Measurements from ENCODE around the gene DDX56. TPM values are rescaled to one million over a fixed set of nuclear protein-coding genes. Genes with fewer than 3 reads are reported as not detected.
"Not testable (repeated sequence)": the region's sequence is repeated elsewhere in the genome, so short reads cannot be mapped to it uniquely, and the experiment has no call there.

DDX56 gene
- total RNA-seq (2014; rRNA removed; shearing (Covaris generic)) = 147 and 164 TPM in 2 replicates

- peak; percentile 98 for DNase-seq (ENCODE audit: low spot score)
Observed at GRCh38 chr7:44573464-44574286, at the start of gene DDX56. Gene DDX56, minus strand, starts transcription at chr7:44573908. Its CDS starts 13 bp downstream, at chr7:44573895.

GRCh38 chr7:44622342-44623151, 48.8 kb upstream of the DDX56 start:
- no peak for DNase-seq (ENCODE audit: low spot score)

- DNase-seq (ENCODE audit: low spot score) = no peak
Observed at GRCh38 chr7:44621750-44622103, 48.0 kb upstream of the DDX56 start.

- no peak for DNase-seq (ENCODE audit: low spot score)
Observed at GRCh38 chr7:44621034-44621749, 47.5 kb upstream of the DDX56 start.

GRCh38 chr7:44618753-44619152, 45.0 kb upstream of the DDX56 start:
- DNase-seq (ENCODE audit: low spot score) = peak; percentile 78

DNA sequence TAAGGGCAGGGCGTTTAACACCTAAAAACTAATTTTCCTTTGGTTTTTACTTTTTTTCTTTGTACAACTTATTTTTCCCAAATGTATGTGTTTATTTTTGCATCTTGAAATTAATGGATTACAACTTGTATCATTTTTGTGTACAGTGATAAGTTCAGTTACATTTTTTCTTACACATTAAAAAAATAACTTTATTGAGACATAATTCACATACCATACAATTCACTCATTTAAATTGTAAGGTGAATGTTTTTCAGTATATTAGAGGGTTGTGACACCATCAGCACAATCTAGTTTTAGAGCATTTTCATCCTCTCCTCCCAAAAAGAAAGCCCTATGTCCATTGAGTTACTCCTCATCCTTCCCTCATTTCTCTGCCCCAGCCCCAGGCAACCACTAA, 44.3 kb upstream of the DDX56 start:
- DNase-seq (ENCODE audit: low spot score) = no peak

DNA sequence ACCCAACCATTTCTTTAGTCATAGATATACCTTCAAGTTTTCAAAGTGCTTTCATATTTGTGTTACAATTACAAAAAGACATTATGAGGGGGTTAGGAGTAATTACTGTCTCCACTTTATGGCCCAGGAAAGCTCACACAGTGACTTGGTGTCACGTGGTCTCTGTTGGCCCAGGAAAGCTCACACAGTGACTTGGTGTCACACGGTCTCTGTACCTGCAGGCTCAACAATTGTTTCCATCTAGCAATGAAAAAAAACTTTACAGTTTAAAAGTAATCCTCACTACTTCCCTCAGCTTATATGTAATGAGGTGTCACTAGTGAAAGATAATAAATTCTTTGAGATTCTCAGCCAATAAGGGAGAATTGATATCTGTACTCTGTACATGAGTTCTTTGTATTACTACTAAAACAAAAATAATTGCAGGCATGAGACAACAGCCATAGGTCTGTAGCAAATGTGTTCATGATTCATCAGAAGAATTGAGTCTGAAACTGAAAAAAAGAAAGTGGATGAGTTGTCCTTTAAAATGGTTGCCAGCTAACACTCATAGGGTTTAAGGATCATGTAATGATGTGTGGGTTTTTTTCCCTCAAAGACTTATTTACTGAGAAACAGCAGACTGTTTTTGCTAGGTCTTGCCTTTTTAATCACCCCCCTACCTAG, 43.6 kb upstream of the DDX56 start:
- no peak for DNase-seq (ENCODE audit: low spot score)

DNA sequence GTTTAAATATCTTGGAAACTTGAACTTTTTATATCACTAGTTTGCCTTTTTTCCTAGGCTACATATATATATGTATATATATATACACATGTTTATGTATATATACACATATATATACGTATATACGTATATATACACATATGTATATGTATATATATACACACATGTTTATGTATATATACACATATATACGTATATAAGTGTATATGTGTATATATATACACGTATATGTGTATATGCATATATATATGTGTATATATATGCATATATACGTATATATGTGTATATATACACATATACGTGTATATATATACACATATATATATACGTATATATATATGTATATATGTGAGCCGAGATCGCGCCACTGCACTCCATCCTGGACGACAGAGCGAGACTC, 42.8 kb upstream of the DDX56 start:
- no peak for DNase-seq (ENCODE audit: low spot score)

- DNase-seq (ENCODE audit: low spot score) = no peak
Observed at GRCh38 chr7:44615793-44616192, 42.1 kb upstream of the DDX56 start.

GRCh38 chr7:44615149-44615611, 41.5 kb upstream of the DDX56 start:
- no peak for DNase-seq (ENCODE audit: low spot score)

DNA sequence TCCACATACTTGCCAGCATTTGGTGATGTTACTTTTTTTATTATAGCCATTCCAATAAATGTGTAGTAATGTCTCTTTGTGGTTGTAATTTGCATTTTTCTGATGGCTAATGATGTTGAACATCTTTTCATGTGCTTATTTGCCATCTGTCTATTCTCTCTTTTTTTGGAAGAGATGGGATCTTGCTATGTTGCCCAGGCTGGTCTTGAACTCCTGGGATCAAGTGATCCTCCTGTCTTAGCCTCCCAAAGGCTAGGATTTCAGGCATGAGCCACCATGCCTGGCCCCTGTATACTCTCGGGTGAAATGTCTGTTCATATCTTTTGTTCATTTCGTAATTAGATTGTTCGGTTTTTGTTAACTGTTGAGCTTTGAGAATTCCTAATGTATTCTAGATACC, 36.1 kb upstream of the DDX56 start:
- DNase-seq (ENCODE audit: low spot score) = no peak

DNA sequence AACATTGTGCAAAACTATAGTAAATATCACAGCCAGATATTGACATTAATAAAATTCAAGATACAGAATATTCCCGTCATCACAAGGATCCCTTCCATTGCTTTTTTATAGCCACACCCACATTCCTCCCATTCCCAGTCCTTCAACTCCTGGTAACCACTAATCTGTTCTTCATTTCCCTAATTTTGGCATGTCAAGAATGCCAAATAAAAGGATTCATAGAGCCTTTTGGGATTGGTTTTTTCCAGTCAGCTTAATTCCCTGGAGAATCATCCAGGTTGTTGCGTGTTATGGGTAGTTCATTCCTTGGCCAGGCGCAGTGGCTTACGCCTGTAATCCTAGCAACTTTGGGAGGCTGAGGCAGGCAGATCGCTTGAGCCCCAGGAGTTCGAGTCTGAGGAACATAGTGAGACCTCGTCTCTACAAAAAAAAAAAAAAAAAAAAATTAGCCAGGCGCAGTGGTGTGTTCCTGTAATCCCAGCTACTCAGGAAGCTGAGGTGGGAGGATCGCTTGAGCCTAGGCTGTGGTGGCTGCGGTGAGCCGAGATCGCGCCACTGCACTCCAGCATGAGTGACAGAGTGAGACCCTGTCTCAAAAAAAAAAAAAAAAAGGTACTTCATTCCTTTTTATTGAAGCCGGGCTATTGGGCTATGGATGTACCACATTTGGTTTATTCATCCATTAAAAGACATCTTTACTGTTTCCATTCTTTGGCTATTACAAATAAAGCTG, 35.4 kb upstream of the DDX56 start:
- DNase-seq (ENCODE audit: low spot score) = no peak

DNA sequence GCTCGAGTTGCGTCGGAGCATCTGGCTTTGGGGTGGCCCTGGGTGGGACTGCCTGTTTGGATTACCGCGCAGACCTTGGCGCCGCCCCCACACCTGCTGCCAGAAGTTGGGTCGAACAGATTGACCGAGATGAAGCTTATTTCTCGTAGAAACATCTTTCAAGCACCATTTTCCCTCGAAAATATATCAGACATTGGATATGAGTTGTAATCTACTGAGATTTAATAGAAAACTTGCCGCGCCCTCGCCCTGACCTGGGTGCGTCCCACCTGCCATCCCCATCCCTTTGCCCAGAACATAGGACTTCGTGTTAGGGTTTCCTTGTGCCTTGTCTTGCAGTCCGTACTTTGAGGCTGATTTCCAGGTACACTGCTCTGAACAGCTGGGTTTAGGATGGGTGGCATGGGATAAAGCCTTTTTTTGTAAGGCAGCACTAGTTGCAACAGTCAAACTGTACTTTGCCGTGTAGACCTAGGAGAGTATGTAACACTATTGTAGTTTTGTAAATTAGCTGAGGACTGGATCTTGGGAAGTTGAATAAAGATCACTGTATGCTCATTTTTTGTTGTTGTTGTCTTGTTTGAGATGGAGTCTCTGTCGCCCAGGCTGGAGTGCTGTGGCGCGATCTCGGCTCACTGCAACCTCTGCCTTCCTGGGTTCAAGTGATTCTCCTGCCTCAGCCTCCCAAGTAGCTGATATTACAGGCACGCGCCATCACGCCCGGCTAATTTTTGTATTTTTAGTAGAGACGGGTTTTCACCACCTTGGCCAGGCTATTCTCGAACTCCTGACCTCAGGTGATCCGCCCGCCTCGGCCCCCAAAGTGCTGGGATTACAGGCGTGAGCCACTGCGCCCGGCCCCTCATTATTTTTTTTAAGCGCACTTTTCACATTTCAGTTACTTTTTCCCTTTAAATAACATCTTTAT, 33.7 kb upstream of the DDX56 start:
- no peak for DNase-seq (ENCODE audit: low spot score)

GRCh38 chr7:44606341-44607140, 32.8 kb upstream of the DDX56 start, which contains the start of gene OGDH:
Gene OGDH, plus strand, starts transcription at chr7:44606627. Its CDS starts 17,717 bp downstream, at chr7:44624344.
- peak; percentile 100 for DNase-seq (ENCODE audit: low spot score)

DNA sequence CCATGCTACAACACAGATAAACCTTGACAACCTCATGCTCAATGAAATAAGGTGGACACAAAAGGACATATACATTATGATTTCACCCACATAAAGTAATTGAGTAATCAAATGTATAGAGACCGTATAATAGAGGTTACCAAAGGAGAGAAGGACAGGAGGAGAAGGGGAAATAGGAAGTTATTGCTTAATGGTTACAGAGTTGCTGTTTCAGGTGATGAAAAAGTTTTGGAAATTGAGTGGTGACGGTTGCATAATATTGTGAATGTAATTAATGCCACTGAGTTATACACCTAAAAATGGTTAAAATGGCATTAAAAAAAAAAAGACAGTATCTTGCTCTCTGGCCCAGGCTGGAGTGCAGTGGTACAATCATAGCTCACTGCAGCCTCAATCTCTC, 31.2 kb upstream of the DDX56 start:
- no peak for DNase-seq (ENCODE audit: low spot score)

DNA sequence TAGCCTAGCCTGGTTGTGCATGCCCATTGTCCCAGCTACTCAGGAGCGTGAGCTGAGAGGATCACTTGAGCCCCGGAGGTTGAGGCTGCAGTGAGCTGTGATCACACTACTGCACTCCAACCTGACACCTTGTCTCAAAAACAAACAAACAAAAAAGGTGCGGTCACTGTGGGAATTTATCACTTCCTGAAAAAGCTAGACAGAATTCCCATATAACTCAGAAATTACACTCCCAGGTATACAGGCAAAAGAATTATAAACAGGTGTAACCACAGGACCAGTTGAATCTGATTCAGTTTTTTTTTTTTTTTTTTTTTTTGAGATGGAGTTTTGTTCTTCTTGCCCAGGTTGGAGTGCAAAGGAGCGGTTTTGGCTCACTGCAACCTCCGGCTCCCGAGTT, 29.5 kb upstream of the DDX56 start:
- DNase-seq (ENCODE audit: low spot score) = no peak

DNA sequence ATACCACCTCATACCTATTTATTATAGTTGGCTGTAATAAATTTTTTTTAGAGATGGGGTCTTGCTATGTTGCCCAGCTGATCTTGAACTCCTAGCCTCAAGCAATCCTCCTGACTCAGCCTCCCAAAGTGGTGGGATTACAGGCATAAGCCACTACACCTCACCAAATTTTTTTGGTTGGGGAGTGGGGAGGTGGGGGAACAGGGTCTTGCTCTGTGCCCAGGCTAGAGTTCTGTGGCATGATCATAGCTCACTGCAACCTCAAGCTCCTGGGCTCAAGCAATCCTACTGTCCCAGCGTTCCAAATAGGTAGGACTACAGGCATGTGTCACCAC, 28.8 kb upstream of the DDX56 start:
- no peak for DNase-seq (ENCODE audit: low spot score)

DNA sequence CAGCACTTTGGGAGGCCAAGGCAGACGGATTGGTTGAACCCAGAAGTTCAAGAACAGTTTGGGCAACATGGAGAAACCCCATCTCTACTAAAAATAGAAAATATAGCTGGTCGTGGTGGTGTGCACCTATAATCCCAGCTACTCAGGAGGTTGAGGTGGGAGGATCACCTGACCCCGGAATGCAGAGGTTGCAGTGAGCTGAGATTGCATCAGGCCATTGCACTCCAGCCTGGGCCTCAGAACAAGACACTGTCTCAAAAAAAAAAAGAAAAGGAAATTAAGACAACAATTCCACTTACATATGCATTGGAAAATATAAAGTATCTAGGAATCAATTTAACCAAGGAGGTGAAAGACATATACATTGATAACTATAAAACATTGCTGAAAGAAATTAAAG, 25.5 kb upstream of the DDX56 start:
- DNase-seq (ENCODE audit: low spot score) = no peak

- DNase-seq (ENCODE audit: low spot score) = not testable (repeated sequence)
Observed at GRCh38 chr7:44597181-44597580, 23.5 kb upstream of the DDX56 start.

Measured in HT-29 (cell line).